Astrocyte of the cerebellum (primary cell): ENCODE results near the gene MUC5B.
"Not testable (repeated sequence)": the region's sequence is repeated elsewhere in the genome, so short reads cannot be mapped to it uniquely, and the experiment has no call there.

Experiments used
- DNase-seq: peaks from one replicate; pipeline ENCODE4 v3.0.0-alpha.2; 2011; ENCODE audit warnings: low read depth
- H3K4me3 ChIP-seq: 2 replicates; pipeline ENCODE4 v1.5.1; 2011; ENCODE audit warnings: mild to moderate bottlenecking, low read depth, low read length, moderate library complexity
- CTCF ChIP-seq: IDR thresholded peaks from 2 replicates; pipeline ENCODE4 v1.5.1; 2012; ENCODE audit warnings: low read length, low read depth, moderate library complexity, mild to moderate bottlenecking; ENCODE audit errors: missing control alignments
- in situ Hi-C: cut with HindIII; loops from 2 replicates; pipeline ENCODE4 v1.10.0; 2017; ENCODE audit warnings: low sequenced_read_pairs

The MUC5B gene

GRCh38 chr11:1209371-1210057, 13.4 kb upstream of the MUC5B start:
- no peak for DNase-seq
- TF ChIP-seq CTCF: no peak
- no peak overlapping the region for H3K4me3 ChIP-seq
- in situ Hi-C loops: no loop called here

DNA sequence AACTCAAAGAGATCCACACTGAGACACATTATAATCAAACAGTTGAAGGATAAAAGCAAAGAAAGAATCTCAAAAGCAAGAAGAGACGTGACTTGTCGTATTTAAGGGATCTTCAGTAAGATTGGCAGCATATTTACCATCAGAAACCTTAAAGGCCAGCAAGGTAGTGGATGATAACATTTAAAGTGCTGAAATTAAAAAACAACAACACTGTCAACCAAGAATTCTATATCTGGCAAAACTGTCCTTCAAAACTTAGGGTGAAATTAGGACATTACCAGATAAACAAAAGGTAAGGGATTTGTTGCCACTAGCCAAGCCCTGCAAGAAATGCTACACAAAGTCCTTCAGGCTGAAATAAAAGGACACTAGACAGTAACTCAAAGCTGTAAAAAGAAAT, 11.0 kb upstream of the MUC5B start:
- DNase-seq: no peak
- no peak for TF ChIP-seq CTCF
- no peak overlapping the region for H3K4me3 ChIP-seq
- in situ Hi-C loops: no loop called here

DNA sequence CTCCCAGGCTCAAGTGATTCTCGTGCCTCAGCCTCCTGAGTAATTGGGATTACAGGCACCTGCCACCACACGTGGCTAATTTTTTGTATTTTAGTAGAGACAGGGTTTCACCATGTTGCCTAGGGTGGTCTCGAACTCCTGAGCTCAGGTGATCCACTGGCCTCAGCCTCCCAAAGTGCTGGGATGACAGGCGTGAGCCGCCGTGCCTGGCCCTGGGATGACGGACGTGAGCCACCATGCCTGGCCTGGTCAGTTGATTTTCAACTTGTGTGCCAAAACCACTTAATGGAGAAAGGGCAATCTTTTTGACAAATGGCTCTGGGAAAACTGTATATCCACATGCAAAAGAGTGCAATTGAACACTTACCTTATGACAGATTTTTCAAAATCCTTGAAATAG, 7.0 kb upstream of the MUC5B start:
- DNase-seq, H3K4me3 ChIP-seq, in situ Hi-C loops: not testable (repeated sequence)

- in situ Hi-C loops: no loop called here
- no peak for DNase-seq
Observed at GRCh38 chr11:1217151-1217550, 5.7 kb upstream of the MUC5B start.

DNA sequence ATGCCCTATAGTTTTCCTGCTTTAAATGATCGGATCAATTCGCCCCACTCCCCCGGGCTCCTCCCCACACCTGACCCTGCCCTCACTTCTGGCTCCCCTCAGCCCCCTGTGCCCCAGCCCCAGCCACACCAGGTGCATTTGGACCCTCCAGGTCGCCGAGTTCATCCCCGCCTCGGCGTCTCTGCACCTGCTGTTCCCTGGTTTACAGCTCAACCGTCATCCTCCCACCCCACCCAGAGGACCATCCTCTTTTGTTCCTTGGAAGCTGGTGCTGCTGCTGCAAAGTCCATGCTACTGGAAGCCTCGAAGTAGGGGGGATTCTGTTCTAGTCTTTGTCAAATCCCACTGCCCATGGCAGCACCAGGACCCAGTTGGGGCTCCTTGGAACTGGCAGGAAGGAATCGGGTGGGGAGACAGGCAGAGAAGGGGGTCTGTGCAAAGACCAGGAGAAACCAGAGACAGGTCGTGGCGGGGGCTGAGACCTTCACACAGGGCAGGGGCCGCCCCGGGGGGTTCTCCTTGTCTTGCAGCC, 4.5 kb upstream of the MUC5B start:
- in situ Hi-C loops: no loop called here

More at GRCh38 chr11:1217151-1217550, 5.7 kb upstream of the MUC5B start:
- TF ChIP-seq CTCF: no peak
- no peak overlapping the region for H3K4me3 ChIP-seq

GRCh38 chr11:1218788-1219445, 3.9 kb upstream of the MUC5B start:
- in situ Hi-C loops: no loop called here
- H3K4me3 ChIP-seq: no peak overlapping the region

More for the DNA sequence above, 4.5 kb upstream of the MUC5B start:
- no peak overlapping the region for H3K4me3 ChIP-seq
- DNase-seq: no peak
- TF ChIP-seq CTCF: no peak

More at GRCh38 chr11:1218788-1219445, 3.9 kb upstream of the MUC5B start:
- no peak for TF ChIP-seq CTCF
- DNase-seq: no peak
